ENCODE data around the gene KRTAP10-7.
A peak's percentile ranks its signal among the peaks of the same experiment; 100 is the strongest.
"Not testable (repeated sequence)": the region's sequence is repeated elsewhere in the genome, so short reads cannot be mapped to it uniquely, and the experiment has no call there.

KRTAP10-7 gene, protein sequence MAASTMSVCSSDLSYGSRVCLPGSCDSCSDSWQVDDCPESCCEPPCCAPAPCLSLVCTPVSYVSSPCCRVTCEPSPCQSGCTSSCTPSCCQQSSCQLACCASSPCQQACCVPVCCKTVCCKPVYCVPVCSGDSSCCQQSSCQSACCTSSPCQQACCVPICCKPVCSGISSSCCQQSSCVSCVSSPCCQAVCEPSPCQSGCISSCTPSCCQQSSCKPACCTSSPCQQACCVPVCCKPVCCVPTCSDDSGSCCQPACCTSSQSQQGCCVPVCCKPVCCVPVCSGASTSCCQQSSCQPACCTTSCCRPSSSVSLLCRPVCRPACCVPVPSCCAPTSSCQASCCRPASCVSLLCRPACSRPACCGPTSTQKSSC

GRCh38 chr21:44600118-44600978 lies at the start of gene KRTAP10-7:
Gene KRTAP10-7, plus strand, starts transcription at chr21:44600597. Its CDS starts 25 bp downstream, at chr21:44600622.
- DNase-seq (ENCODE audit: low spot score) = not testable (repeated sequence)

DNA sequence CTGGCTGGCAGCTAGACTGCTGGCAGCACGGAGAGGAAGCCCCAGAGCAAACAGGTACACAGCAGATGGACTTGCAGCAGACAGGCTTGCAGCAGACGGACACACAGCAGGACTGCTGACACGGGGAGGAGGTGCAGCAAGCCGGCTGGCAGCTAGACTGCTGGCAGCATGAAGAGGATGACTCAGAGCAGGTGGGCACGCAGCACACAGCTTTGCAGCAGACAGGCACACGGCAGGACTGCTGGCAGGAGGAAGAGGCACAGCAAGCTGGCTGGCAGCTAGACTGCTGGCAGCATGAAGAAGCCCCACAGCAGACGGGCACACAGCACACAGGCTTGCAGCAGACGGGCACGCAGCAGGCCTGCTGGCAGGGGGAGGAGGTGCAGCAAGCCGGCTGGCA lies 49.6 kb upstream of the KRTAP10-7 start:
- no peak for DNase-seq (ENCODE audit: low spot score)

GRCh38 chr21:44551340-44551961 lies 48.9 kb upstream of the KRTAP10-7 start, which contains the start of gene KRTAP10-2:
Gene KRTAP10-2, minus strand, starts transcription at chr21:44551505. Its CDS starts 47 bp downstream, at chr21:44551458.
- peak; percentile 45 for DNase-seq (ENCODE audit: low spot score)

DNA sequence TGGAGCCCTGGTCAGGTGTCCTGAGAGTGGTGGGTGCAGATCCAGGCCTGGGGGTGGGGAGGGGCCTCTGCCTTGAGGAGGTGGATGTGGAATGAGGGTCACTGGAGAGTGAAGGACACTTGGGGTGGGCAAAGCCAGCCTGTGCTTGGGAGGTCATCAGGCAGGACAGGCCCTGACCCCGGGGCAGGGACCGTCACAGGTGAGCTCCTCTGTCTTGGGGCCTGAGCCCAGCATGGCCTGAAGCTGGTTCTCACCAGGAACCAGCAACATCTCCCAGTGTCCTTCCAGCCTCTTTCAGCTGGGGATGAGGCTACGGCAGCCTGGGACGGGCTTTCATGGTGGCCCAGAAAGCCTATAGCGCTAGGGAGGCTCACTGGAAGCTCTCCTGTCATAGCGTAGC lies 48.3 kb upstream of the KRTAP10-7 start:
- DNase-seq (ENCODE audit: low spot score) = no peak

DNA sequence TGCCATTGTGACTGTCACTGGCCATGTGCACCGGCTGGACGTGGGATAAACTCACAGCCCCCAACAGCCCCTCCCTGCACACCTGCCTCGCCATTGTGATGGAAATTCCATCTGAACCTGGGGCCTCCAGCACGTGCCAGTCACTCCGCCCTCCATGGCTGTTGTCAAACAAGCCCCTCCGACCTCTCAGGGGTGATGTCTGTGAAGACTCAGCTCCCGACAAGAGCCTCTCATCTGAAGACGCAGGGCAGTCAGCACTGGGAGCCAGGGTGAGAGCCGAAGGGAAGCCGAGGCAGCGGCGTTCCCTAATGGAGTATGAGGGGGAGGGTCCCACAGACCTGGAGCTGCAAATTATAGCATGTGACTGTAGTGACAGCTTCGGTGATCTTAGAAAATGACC lies 47.7 kb upstream of the KRTAP10-7 start:
- DNase-seq (ENCODE audit: low spot score) = no peak

GRCh38 chr21:44555200-44555875 lies 45.1 kb upstream of the KRTAP10-7 start:
- no peak for DNase-seq (ENCODE audit: low spot score)

DNA sequence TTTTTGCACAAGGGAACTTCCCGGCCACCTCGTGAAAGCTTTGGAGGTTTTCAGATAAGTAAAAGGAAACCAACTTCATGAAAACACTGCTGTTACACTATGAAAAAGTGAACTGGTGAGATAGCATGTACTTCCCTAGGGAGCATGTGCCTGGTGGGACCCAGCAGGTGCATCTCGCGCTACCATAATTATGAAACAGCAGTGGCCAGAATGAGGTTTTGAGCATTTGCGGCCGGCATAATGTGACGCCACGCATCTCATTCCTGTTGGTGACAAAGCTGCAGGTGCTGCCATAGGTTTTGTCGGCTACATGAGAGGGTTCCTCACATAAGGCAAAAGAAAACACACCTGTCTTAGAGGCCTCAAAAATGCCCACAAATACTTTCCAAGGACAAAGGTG lies 43.5 kb upstream of the KRTAP10-7 start:
- DNase-seq (ENCODE audit: low spot score) = no peak

- DNase-seq (ENCODE audit: low spot score) = peak; percentile 47
Measured at GRCh38 chr21:44557491-44558328, 42.7 kb upstream of the KRTAP10-7 start.

GRCh38 chr21:44558329-44558675 lies 42.1 kb upstream of the KRTAP10-7 start:
- not testable (repeated sequence) for DNase-seq (ENCODE audit: low spot score)

- no peak for DNase-seq (ENCODE audit: low spot score)
Measured at GRCh38 chr21:44558695-44559094, 41.7 kb upstream of the KRTAP10-7 start, which contains the start of gene KRTAP10-3. Gene KRTAP10-3, minus strand, starts transcription at chr21:44558795. Its CDS starts 80 bp downstream, at chr21:44558715.

- no peak for DNase-seq (ENCODE audit: low spot score)
Measured at GRCh38 chr21:44564099-44564498, 36.3 kb upstream of the KRTAP10-7 start.

GRCh38 chr21:44564886-44565598 lies 35.4 kb upstream of the KRTAP10-7 start:
- no peak for DNase-seq (ENCODE audit: low spot score)

DNA sequence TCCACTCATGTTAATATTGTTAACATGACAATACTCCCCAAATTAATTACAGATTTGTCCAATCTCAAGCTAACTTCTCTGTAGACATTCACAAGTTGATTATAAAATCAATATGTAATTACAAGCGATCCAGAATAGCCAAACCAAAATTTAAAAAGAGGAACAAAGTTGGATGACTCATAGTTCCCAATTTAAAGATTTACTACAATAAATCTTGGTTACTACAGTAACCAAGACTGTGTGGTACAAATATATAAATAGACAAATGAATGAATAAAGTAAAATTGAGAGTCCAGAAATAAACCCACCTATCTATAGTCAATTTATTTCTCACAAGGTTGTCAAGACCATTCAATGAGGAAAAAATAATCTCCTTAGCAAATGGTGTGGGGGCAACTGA lies 34.0 kb upstream of the KRTAP10-7 start:
- no peak for DNase-seq (ENCODE audit: low spot score)

DNA sequence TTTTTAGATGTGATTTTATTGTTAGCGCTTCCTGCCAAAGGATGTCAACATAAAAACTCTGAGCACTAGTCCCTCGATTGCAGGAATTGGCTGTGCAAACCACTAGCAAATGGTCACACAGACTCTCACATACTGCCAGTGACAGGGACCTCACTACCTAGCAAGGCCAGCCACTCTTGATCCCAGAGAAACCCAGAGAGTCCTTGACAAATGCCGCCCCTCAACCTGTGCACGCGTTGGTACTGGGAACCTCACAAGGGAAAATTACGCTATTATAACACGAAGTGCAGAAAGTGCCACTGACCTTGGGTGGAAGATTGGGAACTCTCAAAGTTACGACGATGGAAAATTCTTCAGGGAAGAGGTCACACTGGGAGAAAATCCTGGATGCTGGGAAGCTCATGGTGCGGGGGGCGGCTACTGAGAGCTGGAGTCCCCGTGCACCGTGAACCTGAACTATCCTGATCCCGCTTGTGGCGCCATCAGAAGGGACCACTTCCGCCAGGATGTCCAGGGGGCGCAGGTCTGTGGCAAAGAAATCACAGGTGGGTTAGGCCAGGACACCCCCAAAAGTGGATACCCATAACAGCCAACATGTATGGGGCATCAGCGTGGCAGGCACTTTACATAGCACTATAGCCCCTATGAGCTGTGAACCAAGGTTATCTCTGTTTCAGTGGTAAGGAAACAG lies 32.8 kb upstream of the KRTAP10-7 start:
- no peak for DNase-seq (ENCODE audit: low spot score)

- DNase-seq (ENCODE audit: low spot score) = no peak
Measured at GRCh38 chr21:44568261-44568660, 32.1 kb upstream of the KRTAP10-7 start.

- DNase-seq (ENCODE audit: low spot score) = no peak
Measured at GRCh38 chr21:44568667-44569556, 31.5 kb upstream of the KRTAP10-7 start.

- no peak for DNase-seq (ENCODE audit: low spot score)
Measured at GRCh38 chr21:44569861-44570517, 30.4 kb upstream of the KRTAP10-7 start.

DNA sequence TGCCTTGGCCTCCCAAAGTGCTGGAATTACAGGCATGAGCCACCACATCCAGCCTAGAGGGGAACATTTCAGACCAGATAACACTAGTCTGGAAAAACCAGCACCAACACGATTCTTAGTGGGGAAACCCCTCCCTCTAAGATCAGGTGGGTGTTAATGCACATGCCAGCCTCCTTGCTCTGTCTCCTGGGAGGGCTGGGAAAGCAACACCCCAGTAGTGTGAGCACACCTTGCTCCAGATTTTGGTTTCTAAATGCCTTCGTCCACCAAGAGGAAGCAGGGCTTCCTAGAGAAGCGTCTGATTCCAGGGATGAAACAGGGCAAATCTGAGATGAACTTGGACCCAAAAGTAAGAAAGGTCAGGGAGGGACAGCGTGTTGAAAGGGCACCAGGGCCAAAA lies 29.1 kb upstream of the KRTAP10-7 start:
- DNase-seq (ENCODE audit: low spot score) = no peak

All from ecto neural progenitor cell (in vitro differentiated cells).